HG03280 (cell line): ENCODE measurements around the gene HELLS.
A peak's percentile ranks its signal among the peaks of the same experiment; 100 is the strongest.
"Not testable (repeated sequence)": the region's sequence is repeated elsewhere in the genome, so short reads cannot be mapped to it uniquely, and the experiment has no call there.

ENCODE experiments used
- ATAC-seq: cut with Tn5 transposase; IDR thresholded peaks from one replicate; pipeline ENCODE4 v1.9.1; 2021; ENCODE audit warnings: mild to moderate bottlenecking, moderate library complexity; ENCODE audit not compliant: unreplicated experiment

The HELLS gene

GRCh38 chr10:94602729-94603515 lies 57.3 kb downstream of the HELLS start:
- ATAC-seq: no peak

DNA sequence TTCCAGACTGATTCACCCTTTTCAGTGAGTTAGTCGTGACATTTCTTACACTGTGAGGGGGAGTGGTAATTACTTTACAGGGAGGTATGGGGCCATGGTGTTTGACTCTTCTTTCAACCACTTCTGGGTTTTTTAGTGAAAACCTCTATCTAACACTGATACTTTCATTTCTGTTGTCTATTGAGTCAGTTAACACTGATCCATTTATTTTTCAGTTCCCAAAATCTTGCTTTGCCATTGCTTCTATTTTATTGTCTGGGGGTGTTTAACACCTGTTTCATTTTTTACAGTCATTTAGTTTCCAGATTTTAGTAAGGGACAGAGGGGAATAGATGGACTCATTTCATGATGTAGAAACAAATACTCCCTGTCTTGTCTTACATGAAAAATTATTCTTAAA lies 61.5 kb downstream of the HELLS start:
- ATAC-seq: peak; percentile 69

DNA sequence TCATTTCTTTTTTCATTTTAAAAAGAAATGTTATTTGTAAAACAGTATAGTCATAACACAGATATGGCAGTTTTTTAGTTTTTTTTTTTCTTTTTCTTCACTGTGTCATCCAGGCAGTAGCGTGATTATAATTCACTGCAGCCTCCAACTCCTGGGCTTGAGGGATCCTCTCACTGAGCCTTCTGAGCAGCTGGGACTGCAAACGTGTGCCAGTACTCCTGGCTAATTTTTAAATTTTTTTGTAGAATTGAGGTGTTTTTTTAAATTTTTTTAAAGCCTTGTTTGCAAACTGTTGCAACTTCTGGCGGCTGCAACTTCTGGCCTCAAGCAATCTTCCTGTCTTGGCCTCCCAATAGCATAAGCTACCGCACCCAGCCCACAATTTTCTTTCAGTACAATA lies 63.0 kb downstream of the HELLS start:
- ATAC-seq: no peak

DNA sequence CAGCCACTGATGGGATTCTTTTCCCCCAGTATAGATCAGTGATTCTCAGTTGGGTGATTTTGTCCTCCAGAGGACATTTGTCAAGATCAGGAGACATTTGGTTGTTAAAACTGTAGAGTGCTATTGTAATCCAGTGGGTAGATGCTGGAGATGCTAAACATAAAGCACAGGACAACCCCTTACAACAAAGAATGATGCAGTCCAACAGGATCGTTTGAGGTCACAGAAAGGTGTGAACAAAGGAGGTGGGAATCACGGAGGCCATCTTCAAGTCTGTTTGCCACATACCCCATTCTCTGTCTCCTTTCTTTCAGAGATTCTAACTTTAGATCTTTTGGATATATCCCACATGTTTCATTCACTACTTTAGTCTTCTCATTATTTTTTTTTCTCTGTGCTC lies 69.0 kb downstream of the HELLS start:
- no peak for ATAC-seq

GRCh38 chr10:94617389-94617944 lies 71.9 kb downstream of the HELLS start:
- no peak for ATAC-seq

DNA sequence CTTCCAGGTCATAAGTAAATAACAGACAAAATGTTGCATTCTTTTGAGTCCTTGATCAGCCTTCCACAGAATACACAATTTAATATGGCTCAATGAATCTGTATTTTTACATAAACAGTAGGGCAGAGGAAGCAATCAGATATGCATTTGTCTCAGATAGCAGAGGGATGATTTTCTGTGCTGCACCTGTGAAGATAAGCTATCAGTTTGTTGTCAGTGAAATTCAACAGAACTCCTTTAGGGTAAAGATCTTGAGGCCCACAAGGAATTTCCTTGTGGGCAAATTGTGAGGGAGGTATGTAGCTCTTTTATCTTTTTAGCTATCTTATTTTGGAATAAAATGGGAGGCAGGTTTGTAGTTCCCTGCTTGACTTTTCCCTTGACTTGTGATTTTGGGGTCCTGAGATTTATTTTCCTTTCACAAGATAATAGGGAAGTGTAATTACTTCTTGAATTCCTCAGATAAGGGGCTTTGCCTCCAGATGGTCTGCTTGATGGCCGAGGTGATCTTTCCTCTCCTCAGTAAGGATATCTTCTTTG lies 77.1 kb downstream of the HELLS start:
- no peak for ATAC-seq

DNA sequence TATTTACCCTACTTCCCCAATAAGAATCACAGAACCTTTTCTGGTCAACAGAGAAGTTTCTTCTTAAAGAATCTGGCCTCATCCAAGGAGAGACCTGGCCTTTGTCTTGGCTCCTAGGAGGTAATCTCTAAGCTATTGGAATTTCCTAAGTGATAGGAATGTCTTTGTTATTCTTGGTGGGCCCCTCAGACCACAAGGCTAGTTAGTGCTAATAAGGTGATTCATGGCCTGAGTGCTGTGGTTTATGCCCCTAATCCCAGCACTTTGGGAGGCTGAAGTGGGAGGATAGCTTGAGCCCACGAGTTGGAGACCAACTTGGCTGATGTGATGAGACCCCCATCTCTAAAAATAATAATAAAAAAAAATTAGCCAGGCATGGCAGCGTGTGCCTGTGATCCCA lies 78.0 kb downstream of the HELLS start:
- ATAC-seq: no peak

DNA sequence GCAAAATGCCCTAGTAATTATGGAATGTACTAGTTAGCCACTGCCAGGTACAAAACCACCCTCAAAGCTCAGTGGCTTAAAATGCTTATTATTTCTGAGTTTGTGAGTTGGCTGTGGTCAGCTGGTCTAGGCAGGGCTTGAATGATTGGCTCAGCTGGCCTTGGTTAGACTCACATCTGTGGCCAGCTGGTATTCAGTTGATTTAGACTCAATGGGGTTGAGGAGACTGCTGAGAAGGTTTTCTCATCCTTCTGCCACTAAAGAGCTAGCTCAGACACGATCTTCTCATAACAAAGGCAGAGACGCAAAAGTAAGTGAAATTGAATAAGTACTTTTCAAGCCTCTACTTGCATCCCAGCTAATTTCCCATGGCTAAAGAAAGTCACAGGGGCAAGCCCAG lies 80.9 kb downstream of the HELLS start:
- ATAC-seq: no peak

DNA sequence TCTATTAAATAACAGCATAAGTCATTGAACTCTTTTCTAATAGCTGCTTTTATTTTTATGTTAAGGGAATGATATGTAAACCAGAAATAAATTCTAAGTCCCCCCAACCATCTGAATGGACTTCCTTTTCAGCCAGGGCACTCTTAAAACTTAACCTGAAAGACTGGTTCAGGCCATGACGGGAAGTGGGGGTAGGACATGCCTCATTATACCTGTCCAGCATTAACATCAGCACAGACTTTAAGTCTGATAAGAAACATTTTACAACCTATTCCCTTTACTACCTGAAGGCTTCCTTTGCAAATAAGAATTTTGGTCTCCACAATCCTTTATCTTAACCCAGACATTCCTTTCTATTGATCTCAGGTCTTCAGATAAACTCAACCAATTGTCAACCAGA lies 81.9 kb downstream of the HELLS start:
- ATAC-seq: no peak

- no peak for ATAC-seq
These were observed 84.6 kb downstream of the HELLS start for GRCh38 chr10:94630017-94630688.

- no peak for ATAC-seq
These were observed 85.7 kb downstream of the HELLS start for GRCh38 chr10:94631077-94631875.

DNA sequence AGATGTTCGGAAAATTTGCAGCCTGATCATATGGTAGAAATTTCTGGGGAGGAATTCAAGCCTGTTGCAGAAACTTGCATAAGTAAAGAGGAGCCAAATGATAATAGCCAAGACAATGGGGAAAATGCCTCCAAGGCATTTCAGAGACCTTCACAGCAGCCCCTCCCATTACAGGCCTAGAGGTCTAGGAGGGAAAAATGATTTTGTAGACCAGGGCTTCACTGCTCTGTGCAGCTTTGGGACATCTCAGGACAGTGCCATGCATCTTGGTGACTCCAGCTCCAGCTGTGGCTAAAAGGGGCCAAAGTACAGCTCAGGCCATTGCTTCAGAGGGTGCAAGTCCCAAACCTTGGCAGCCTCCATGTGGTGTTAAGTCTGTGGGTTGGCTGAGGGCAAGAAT lies 87.4 kb downstream of the HELLS start:
- ATAC-seq: no peak

DNA sequence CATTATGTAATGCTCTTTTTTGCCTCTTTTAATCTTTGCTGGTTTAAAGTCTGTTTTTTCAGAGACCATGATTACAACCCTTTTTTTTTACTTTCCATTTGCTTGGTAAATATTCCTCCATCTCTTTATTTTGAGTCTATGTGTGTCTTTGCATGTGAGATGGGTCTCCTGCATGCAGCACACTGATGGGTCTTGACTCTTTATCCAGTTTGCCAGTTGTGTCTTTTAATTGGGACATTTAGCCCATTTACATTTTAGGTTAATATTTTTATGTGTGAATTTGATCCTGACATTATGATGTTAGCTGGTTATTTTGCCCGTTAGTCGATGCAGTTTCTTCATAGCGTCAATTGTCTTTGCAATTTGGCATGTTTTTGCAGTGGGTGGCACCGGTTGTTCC lies 92.5 kb downstream of the HELLS start:
- ATAC-seq: not testable (repeated sequence)

GRCh38 chr10:94639902-94640301 lies 94.3 kb downstream of the HELLS start:
- ATAC-seq: no peak

DNA sequence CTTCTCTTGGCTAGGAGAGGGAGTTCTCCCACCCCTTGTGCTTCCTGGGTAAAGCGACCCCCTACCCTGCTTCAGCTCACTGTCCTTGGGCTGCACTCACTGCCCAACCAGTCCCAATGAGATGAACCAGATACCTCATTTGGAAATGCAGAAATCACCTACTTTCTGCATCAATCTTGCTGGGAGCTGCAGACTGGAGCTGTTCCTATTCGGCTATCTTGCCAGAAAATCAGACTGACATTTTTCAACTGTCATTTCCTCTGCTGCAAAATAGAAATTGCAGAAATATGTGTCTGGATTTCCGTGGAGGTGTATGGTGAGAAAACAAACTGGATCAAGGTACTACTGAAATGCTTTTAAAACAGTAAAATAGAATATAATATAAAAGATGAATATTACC lies 95.0 kb downstream of the HELLS start:
- no peak for ATAC-seq

- no peak for ATAC-seq
These were observed 95.9 kb downstream of the HELLS start for GRCh38 chr10:94641480-94641879.

GRCh38 chr10:94644352-94644751 lies 98.8 kb downstream of the HELLS start:
- no peak for ATAC-seq

GRCh38 chr10:94645285-94645684 lies 99.7 kb downstream of the HELLS start:
- peak; percentile 55 for ATAC-seq
